Measurements from ENCODE around the gene FEV. TPM values are rescaled to one million over a fixed set of nuclear protein-coding genes. Genes with fewer than 3 reads are reported as not detected.

Gene FEV
- total and polyA plus RNA-seq, 8 donors, result 0.35 to 32.6 (median 1.4) TPM

DNA sequence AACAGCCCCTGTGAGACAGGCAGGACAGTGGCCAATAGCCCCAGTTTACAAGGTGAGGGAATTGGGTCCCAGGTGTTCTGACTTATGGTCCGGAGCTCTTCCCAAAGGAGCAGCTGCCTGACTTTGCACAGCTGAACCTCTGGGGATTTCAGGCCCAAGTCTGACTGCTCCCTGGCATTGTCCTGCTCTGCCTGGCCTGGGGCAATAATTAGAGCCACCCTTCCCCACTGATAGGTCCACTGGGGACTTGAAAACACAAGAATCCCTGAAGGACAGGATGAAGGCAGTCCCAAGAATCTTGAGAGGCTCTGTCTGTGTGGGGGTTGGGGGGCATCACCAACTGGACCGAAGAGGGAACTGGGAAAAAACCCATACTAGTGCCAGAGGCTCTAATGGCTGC lies 3.7 kb upstream of the FEV start:
- TF ChIP-seq, protein P1, sequence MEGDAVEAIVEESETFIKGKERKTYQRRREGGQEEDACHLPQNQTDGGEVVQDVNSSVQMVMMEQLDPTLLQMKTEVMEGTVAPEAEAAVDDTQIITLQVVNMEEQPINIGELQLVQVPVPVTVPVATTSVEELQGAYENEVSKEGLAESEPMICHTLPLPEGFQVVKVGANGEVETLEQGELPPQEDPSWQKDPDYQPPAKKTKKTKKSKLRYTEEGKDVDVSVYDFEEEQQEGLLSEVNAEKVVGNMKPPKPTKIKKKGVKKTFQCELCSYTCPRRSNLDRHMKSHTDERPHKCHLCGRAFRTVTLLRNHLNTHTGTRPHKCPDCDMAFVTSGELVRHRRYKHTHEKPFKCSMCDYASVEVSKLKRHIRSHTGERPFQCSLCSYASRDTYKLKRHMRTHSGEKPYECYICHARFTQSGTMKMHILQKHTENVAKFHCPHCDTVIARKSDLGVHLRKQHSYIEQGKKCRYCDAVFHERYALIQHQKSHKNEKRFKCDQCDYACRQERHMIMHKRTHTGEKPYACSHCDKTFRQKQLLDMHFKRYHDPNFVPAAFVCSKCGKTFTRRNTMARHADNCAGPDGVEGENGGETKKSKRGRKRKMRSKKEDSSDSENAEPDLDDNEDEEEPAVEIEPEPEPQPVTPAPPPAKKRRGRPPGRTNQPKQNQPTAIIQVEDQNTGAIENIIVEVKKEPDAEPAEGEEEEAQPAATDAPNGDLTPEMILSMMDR (IDR thresholded peaks at IDR 0.05), result no peak
- Histone ChIP-seq H3K4me3 (no peak overlapping the region), H3K27me3 (peaks cover 0 to 34% (median 7%) of the 10 kb centered on the region in 4 donors), H3K27ac (no peak overlapping the region), H3K9me3 (no peaks in the 10 kb centered on the region), H3K4me1 (peaks cover 3 to 17% (median 7%) of the 10 kb centered on the region in 3 donors), H3K36me3 (no peaks in the 10 kb centered on the region)
- intact Hi-C loops (cut with DNase I), result no loop called here
- ATAC-seq (no peak), DNase-seq (no peak), FAIRE-seq (no peak)
- 49 to 53% methylated on average over 2 of the region's 2 CpGs for WGBS, 2 donors

DNA sequence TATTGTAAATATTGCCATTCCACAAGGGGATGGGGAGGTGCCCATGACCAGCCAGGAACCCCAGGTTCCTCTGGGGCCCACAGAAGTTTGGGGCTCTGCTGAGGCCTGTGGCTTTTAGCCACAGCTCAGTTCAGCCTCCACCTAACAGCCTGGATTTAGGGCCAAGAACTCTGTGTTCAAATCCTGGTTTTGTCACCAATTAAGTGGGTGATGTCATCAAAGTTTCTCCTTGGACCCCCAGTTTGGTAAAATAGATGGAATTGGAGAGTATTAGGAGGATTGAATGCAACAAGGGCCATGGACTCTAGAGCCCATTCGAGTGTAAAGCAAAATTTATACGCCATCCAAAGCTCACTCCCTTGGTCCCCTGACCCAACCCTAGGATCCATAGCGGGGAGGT lies 3.2 kb upstream of the FEV start:
- DNase-seq (no peak), ATAC-seq (no peak), FAIRE-seq (no peak)
- WGBS, 2 donors, result 56 to 57% methylated on average over 3 of the region's 3 CpGs
- H3K9me3 ChIP-seq, result no peaks in the 10 kb centered on the region
- no peaks in the 10 kb centered on the region for H3K36me3 ChIP-seq
- H3K4me3 ChIP-seq, result no peak overlapping the region
- H3K27me3 ChIP-seq, result peaks cover 0 to 39% (median 8%) of the 10 kb centered on the region in 4 donors
- peaks cover 0 to 12% (median 4%) of the 10 kb centered on the region in 3 donors for H3K4me1 ChIP-seq
- TF ChIP-seq, protein P1 (IDR thresholded peaks at IDR 0.05), result no peak
- no peak overlapping the region for H3K27ac ChIP-seq
- intact Hi-C loops (cut with DNase I), result no loop called here

DNA sequence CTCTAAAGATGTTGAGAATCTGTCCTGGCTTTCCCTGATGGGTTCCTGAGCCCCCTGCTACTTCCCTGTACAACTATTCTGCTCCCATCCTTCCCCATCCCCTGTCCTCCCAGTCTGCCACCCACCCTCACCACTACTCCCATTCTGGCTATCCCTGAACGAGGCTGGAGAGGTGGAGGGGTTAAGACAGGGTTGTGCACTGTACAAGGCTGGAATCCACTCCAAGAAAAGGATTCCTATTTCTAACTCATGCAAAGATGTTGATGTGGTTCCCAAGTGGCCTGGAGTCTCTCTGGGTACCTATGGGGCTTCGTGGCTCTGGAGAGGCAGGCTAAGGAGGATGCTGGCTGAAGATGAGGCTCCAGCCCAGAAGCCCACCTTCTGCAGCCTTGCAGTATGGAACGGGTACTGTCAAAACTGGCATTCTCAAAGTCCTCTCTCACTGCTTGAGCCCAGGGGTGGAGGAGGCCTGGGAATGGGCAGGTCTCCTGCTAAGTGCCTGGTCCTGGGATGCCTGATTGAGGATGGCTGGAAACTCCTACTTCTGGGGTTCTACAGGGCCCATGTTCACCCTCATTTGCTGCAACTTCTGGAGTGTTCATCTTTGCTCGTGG lies 1.3 kb upstream of the FEV start:
- TF ChIP-seq, protein P1 (IDR thresholded peaks at IDR 0.05), result no peak
- peaks cover 0 to 49% (median 12%) of the 10 kb centered on the region in 4 donors for H3K27me3 ChIP-seq
- H3K9me3 ChIP-seq, result no peaks in the 10 kb centered on the region
- H3K4me1 ChIP-seq, result peaks cover 5 to 16% (median 14%) of the 10 kb centered on the region in 3 donors
- FAIRE-seq (no peak), DNase-seq (peak in 1 of 6 donors; percentile 21), ATAC-seq (no peak)
- no peaks in the 10 kb centered on the region for H3K36me3 ChIP-seq
- 56% methylated on average over 4 of the region's 4 CpGs for WGBS, 2 donors
- intact Hi-C loops (cut with DNase I), result no loop called here
- no peak overlapping the region for H3K4me3 ChIP-seq
- H3K27ac ChIP-seq, result no peak overlapping the region

DNA sequence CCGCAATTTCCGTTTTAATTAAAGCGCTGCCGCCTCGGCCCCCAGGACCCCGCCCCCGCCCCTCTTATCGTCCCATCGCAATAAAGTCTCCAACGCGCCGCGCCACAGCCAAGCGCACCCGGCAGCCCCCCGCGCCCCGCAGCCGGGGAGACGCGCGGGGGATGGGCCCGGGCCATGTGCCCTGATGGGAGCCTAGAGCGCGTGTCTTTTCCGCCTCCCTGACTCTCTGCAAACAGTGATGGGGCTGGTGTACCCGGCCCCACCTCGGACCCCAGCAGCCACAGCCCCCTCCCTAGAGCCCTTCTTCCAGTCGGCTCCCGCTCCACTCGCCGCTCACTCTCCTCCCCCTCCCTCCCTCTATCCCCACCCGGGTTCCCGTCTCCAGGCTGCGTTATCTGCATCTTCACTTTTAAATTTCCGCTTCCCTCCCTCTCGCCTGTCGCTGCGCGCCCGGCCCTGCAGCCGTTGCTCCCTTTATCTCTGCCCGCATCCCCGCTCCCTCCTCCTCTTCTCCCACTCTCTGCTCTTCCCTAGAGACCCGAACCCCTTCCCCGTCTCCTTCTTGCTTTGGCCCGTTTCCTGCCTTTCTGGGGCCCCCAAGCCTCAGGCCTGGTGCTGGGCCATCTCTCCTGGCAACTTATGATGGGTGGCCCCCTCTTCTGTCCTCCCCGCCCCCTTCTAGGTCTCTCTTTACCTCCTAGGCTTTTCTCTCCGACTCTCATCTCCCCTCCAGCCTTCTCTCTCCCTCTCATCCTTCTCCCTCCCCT lies 524 bp upstream of the FEV start:
- Histone ChIP-seq H3K36me3 (no peaks in the 10 kb centered on the region), H3K27ac (no peak overlapping the region), H3K27me3 (peaks cover 0 to 55% (median 15%) of the 10 kb centered on the region in 4 donors), H3K9me3 (no peaks in the 10 kb centered on the region), H3K4me1 (peaks cover 5 to 16% (median 16%) of the 10 kb centered on the region in 3 donors), H3K4me3 (peak overlapping the region in 1 of 4 donors; percentile 25)
- intact Hi-C loops (cut with DNase I), result no loop called here
- 12 to 13% methylated on average over 26 to 49 of the region's 49 CpGs for WGBS, 2 donors
- DNase-seq (peak in 1 of 6 donors; percentile 56), ATAC-seq (peak in 2 of 4 donors; percentile 43 to 50), FAIRE-seq (no peak)
- TF ChIP-seq, protein P1 (IDR thresholded peaks at IDR 0.05), result no peak
